ENCODE results near the gene WSB1. TPM values are rescaled to one million over a fixed set of nuclear protein-coding genes. Genes with fewer than 3 reads are reported as not detected.
A peak's percentile ranks its signal among the peaks of the same experiment; 100 is the strongest.

Gene WSB1
- total RNA-seq, 1 donor from 2014 or later, result 176 TPM

DNA sequence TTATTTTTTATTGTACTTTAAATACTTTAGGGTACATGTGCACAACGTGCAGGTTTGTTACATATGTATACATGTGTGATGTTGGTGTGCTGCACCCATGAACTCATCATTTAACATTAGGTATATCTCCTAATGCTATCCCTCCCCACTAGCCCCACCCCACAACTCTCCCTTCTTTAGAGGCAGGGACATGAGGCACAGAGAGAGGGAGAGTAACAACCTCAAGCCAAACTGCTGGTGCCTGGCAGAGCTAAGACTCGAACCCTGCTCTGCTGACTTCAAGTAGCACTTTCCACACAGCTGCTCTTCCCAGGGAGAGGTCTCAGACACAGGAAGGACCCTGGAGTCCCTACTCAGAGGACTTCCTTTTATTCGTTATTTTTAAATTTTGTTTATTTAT is 69.4 kb downstream of the WSB1 start:
- intact Hi-C loops (cut with DNase I), result no loop called here
- no peaks in the 10 kb centered on the region for H3K27me3 ChIP-seq
- no peaks in the 10 kb centered on the region for H3K9me3 ChIP-seq
- TF ChIP-seq, protein P1, sequence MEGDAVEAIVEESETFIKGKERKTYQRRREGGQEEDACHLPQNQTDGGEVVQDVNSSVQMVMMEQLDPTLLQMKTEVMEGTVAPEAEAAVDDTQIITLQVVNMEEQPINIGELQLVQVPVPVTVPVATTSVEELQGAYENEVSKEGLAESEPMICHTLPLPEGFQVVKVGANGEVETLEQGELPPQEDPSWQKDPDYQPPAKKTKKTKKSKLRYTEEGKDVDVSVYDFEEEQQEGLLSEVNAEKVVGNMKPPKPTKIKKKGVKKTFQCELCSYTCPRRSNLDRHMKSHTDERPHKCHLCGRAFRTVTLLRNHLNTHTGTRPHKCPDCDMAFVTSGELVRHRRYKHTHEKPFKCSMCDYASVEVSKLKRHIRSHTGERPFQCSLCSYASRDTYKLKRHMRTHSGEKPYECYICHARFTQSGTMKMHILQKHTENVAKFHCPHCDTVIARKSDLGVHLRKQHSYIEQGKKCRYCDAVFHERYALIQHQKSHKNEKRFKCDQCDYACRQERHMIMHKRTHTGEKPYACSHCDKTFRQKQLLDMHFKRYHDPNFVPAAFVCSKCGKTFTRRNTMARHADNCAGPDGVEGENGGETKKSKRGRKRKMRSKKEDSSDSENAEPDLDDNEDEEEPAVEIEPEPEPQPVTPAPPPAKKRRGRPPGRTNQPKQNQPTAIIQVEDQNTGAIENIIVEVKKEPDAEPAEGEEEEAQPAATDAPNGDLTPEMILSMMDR (IDR thresholded peaks at IDR 0.05), result no peak
- peak overlapping the region; percentile 81 to 87 for H3K27ac ChIP-seq
- peaks cover 0 to 18% of the 10 kb centered on the region in 2 donors for H3K4me1 ChIP-seq
- no peak overlapping the region for H3K4me3 ChIP-seq
- no peak for DNase-seq (ENCODE audit: low spot score in 2 of 2)
- no peaks in the 10 kb centered on the region for H3K36me3 ChIP-seq

Other genes starting within 250 kb of the WSB1 start
- 42.6 TPM for gene KSR1, start 162.3 kb downstream of the WSB1 start, total RNA-seq

All from ascending aorta (tissue), 2 donors.